ENCODE data around the gene BUD31.
"Not testable (repeated sequence)": the region's sequence is repeated elsewhere in the genome, so short reads cannot be mapped to it uniquely, and the experiment has no call there.

BUD31 gene

GRCh38 chr7:99380823-99381663 lies 27.7 kb upstream of the BUD31 start:
- no peak for DNase-seq (ENCODE audit: low spot score)

- no peak for DNase-seq (ENCODE audit: low spot score)
Observed at GRCh38 chr7:99381664-99382075, 27.1 kb upstream of the BUD31 start.

- DNase-seq (ENCODE audit: low spot score) = no peak
Observed at GRCh38 chr7:99383203-99383602, 25.6 kb upstream of the BUD31 start.

- no peak for DNase-seq (ENCODE audit: low spot score)
Observed at GRCh38 chr7:99383791-99384370, 24.9 kb upstream of the BUD31 start.

- no peak for DNase-seq (ENCODE audit: low spot score)
Observed at GRCh38 chr7:99384523-99384922, 24.2 kb upstream of the BUD31 start.

GRCh38 chr7:99385564-99385963 lies 23.2 kb upstream of the BUD31 start:
- no peak for DNase-seq (ENCODE audit: low spot score)

- DNase-seq (ENCODE audit: low spot score) = no peak
Observed at GRCh38 chr7:99386584-99387238, 22.1 kb upstream of the BUD31 start.

- DNase-seq (ENCODE audit: low spot score) = not testable (repeated sequence)
Observed at GRCh38 chr7:99387239-99387635, 21.5 kb upstream of the BUD31 start.

- DNase-seq (ENCODE audit: low spot score) = no peak
Observed at GRCh38 chr7:99387912-99388311, 20.9 kb upstream of the BUD31 start.

GRCh38 chr7:99389772-99390171 lies 19.0 kb upstream of the BUD31 start:
- DNase-seq (ENCODE audit: low spot score) = no peak

GRCh38 chr7:99390941-99391602 lies 17.7 kb upstream of the BUD31 start:
- DNase-seq (ENCODE audit: low spot score) = no peak

GRCh38 chr7:99392046-99392445 lies 16.7 kb upstream of the BUD31 start:
- no peak for DNase-seq (ENCODE audit: low spot score)

GRCh38 chr7:99392659-99393354 lies 16.0 kb upstream of the BUD31 start:
- DNase-seq (ENCODE audit: low spot score) = no peak

- DNase-seq (ENCODE audit: low spot score) = no peak
Observed at GRCh38 chr7:99393355-99394187, 15.2 kb upstream of the BUD31 start.

GRCh38 chr7:99394188-99394502 lies 14.6 kb upstream of the BUD31 start:
- no peak for DNase-seq (ENCODE audit: low spot score)

GRCh38 chr7:99395616-99396327 lies 13.0 kb upstream of the BUD31 start:
- no peak for DNase-seq (ENCODE audit: low spot score)

- DNase-seq (ENCODE audit: low spot score) = no peak
Observed at GRCh38 chr7:99396418-99397296, 12.1 kb upstream of the BUD31 start.

GRCh38 chr7:99397297-99397983 lies 11.3 kb upstream of the BUD31 start:
- no peak for DNase-seq (ENCODE audit: low spot score)

GRCh38 chr7:99398891-99399445 lies 9.8 kb upstream of the BUD31 start:
- DNase-seq (ENCODE audit: low spot score) = no peak
